ENCODE results near the gene FSTL4.

DNA sequence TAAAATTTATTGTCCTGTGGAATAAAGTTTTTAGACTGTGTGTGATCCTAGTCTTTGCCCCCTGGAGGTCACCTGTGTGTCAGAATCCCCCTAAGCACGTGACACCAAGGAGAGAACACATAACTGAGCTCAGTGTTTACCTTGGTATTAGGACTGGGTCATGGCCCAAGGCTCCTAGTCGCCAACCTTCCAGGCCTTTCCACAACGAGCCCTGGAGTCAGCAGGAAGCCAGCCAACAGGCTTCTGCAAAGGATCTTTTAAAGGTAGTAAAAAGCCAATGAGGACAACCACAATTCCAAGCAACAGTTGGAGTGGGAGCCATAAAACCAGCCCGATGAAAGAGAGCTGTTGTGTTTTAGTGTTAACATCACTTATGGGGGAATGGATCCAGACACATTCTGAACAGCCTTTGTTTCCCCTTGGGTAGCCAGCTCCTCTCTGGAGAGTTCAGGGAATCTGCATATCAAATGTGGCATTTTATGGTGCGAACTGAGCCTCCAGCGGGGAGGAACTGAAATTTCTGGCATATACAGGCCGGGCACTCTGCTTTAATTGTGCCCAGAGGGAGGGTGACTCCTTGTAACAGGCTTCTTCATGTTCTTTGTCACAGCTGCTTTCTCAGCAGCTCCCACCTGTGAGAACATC, 239.9 kb downstream of the FSTL4 start:
- TF ChIP-seq, protein P1, sequence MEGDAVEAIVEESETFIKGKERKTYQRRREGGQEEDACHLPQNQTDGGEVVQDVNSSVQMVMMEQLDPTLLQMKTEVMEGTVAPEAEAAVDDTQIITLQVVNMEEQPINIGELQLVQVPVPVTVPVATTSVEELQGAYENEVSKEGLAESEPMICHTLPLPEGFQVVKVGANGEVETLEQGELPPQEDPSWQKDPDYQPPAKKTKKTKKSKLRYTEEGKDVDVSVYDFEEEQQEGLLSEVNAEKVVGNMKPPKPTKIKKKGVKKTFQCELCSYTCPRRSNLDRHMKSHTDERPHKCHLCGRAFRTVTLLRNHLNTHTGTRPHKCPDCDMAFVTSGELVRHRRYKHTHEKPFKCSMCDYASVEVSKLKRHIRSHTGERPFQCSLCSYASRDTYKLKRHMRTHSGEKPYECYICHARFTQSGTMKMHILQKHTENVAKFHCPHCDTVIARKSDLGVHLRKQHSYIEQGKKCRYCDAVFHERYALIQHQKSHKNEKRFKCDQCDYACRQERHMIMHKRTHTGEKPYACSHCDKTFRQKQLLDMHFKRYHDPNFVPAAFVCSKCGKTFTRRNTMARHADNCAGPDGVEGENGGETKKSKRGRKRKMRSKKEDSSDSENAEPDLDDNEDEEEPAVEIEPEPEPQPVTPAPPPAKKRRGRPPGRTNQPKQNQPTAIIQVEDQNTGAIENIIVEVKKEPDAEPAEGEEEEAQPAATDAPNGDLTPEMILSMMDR (IDR thresholded peaks at IDR 0.05), result no peak
- no peak for TF ChIP-seq POLR2A (IDR thresholded peaks at IDR 0.05)
